Measurements from ENCODE around the gene ZMYND15. TPM values are rescaled to one million over a fixed set of nuclear protein-coding genes. Genes with fewer than 3 reads are reported as not detected.
A peak's percentile ranks its signal among the peaks of the same experiment; 100 is the strongest.

ZMYND15 gene
- total RNA-seq, 4 donors from 2014 or later = 0.82 to 1.4 TPM; not detected in 2

DNA sequence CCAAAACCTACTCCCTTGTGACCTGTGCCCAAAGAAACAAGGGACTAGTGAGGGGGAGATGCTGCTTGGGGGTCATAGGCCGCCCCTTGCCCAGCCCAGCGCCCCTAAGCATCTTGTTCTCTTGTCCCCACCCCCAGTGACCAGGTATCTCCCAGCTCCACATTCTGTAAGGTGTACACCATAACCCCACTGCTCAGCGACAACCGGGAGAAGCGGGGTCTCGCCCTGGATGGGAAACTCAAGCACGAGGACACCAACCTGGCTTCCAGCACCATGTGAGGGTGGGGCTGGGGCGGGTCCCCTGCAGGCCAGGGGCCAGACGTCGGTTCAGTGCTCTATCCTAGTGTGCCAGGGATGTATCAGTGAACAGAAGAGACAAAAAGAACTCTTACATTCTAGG is 20.5 kb upstream of the ZMYND15 start:
- in situ Hi-C loops (cut with MboI; ENCODE audit: low pct_ligation_motif_present in 1 of 4, low pct_unique_long_range_greater_than_20kb in 1 of 4, low sequenced_read_pairs in 3 of 4) = loop anchor here in 1 of 4 donors (10.0 kb wide), 1 partner anchor 166 kb away; no protein-coding TSS in a partner anchor
- Histone ChIP-seq H3K4me1 (peaks cover 0 to 15% (median 7%) of the 10 kb centered on the region in 4 donors), H3K27ac (no peak overlapping the region), H3K4me3 (no peak overlapping the region), H3K36me3 (peaks cover 0 to 10% (median 0%) of the 10 kb centered on the region in 4 donors), H3K27me3 (no peaks in the 10 kb centered on the region), H3K9me3 (no peaks in the 10 kb centered on the region)
- 77 to 80% methylated on average over 4 to 10 of the region's 10 CpGs for WGBS, 2 donors (ENCODE audit: low coverage in 1 of 2)
- DNase-seq = no peak
- TF ChIP-seq POLR2AphosphoS5 (IDR thresholded peaks at IDR 0.05) (no peak), POLR2A (IDR thresholded peaks at IDR 0.05) (no peak), EP300 (IDR thresholded peaks at IDR 0.05; ENCODE audit: low read depth) (no peak)
- TF ChIP-seq, protein P1, sequence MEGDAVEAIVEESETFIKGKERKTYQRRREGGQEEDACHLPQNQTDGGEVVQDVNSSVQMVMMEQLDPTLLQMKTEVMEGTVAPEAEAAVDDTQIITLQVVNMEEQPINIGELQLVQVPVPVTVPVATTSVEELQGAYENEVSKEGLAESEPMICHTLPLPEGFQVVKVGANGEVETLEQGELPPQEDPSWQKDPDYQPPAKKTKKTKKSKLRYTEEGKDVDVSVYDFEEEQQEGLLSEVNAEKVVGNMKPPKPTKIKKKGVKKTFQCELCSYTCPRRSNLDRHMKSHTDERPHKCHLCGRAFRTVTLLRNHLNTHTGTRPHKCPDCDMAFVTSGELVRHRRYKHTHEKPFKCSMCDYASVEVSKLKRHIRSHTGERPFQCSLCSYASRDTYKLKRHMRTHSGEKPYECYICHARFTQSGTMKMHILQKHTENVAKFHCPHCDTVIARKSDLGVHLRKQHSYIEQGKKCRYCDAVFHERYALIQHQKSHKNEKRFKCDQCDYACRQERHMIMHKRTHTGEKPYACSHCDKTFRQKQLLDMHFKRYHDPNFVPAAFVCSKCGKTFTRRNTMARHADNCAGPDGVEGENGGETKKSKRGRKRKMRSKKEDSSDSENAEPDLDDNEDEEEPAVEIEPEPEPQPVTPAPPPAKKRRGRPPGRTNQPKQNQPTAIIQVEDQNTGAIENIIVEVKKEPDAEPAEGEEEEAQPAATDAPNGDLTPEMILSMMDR (IDR thresholded peaks at IDR 0.05) = no peak
- intact Hi-C loops (cut with DNase I; ENCODE audit: low total_unique reads) = no loop called here

DNA sequence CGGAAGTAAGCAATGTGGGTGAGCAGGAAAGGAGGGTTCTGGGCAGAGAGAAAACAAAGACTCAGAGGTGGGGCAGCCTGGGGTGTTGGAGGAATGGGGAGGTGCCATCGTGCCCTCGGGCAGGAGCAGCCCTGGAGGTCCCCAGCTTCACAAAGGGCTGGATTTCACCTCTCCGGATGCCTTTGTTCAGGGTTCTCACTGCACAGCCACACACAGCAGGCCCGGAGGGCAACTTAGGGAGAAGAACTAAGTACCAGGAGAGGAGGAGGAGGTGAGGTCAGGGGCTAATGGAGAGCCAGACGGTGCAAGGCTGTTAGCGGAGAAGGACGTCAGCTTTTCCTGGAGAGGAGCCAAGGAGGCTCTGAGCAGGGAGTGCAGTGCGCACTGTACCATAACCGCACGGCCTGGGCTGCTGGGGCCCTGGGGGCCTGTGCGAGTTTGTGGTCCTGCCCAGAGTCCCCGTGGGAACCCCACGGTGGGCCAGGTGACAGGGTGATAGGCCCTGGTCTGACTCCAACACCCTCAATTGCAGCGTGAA is 19.9 kb upstream of the ZMYND15 start:
- intact Hi-C loops (cut with DNase I; ENCODE audit: low total_unique reads) = no loop called here
- DNase-seq = no peak
- no peaks in the 10 kb centered on the region for H3K27me3 ChIP-seq
- WGBS, 2 donors (ENCODE audit: low coverage in 1 of 2) = 75 to 79% methylated on average over 9 to 15 of the region's 15 CpGs
- no peak overlapping the region for H3K27ac ChIP-seq
- H3K36me3 ChIP-seq = peaks cover 0 to 10% (median 0%) of the 10 kb centered on the region in 4 donors
- peaks cover 0 to 13% (median 7%) of the 10 kb centered on the region in 4 donors for H3K4me1 ChIP-seq
- in situ Hi-C loops (cut with MboI; ENCODE audit: low pct_ligation_motif_present in 1 of 4, low pct_unique_long_range_greater_than_20kb in 1 of 4, low sequenced_read_pairs in 3 of 4) = loop anchor here in 1 of 4 donors (10.0 kb wide), 1 partner anchor 165 kb away; no protein-coding TSS in a partner anchor
- H3K9me3 ChIP-seq = no peaks in the 10 kb centered on the region
- TF ChIP-seq, protein P1 (IDR thresholded peaks at IDR 0.05) = no peak
- TF ChIP-seq EP300 (IDR thresholded peaks at IDR 0.05; ENCODE audit: low read depth) (no peak), POLR2A (IDR thresholded peaks at IDR 0.05) (no peak), POLR2AphosphoS5 (IDR thresholded peaks at IDR 0.05) (no peak)
- no peak overlapping the region for H3K4me3 ChIP-seq

DNA sequence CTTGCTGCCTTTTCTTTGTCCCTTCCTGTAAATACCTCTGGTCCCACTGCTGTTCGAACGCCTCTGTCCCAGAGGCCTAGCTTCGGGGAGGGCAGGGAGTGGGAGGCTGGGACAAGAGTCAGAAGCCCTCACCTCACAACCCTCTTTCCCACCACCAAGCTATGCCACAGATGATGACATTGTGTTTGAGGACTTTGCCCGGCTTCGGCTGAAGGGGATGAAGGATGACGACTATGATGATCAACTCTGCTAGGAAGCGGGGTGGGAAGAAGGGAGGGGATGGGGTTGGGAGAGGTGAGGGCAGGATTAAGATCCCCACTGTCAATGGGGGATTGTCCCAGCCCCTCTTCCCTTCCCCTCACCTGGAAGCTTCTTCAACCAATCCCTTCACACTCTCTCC is 18.8 kb upstream of the ZMYND15 start:
- no peak for TF ChIP-seq POLR2AphosphoS5 (IDR thresholded peaks at IDR 0.05)
- TF ChIP-seq, protein P1 (IDR thresholded peaks at IDR 0.05) = no peak
- H3K9me3 ChIP-seq = no peaks in the 10 kb centered on the region
- peaks cover 0 to 13% (median 7%) of the 10 kb centered on the region in 4 donors for H3K4me1 ChIP-seq
- no peaks in the 10 kb centered on the region for H3K27me3 ChIP-seq
- peaks cover 0 to 10% (median 0%) of the 10 kb centered on the region in 4 donors for H3K36me3 ChIP-seq
- no peak for DNase-seq
- in situ Hi-C loops (cut with MboI; ENCODE audit: low pct_ligation_motif_present in 1 of 4, low pct_unique_long_range_greater_than_20kb in 1 of 4, low sequenced_read_pairs in 3 of 4) (no loop called here), intact Hi-C loops (cut with DNase I; ENCODE audit: low total_unique reads) (no loop called here)
- 89% methylated on average over 7 of the region's 7 CpGs; no CpG with 5 or more reads in 1 of the 2 donors for WGBS, 2 donors (ENCODE audit: low coverage in 1 of 2)
- no peak overlapping the region for H3K4me3 ChIP-seq
- peak overlapping the region in 1 of 4 donors; percentile 65 for H3K27ac ChIP-seq

DNA sequence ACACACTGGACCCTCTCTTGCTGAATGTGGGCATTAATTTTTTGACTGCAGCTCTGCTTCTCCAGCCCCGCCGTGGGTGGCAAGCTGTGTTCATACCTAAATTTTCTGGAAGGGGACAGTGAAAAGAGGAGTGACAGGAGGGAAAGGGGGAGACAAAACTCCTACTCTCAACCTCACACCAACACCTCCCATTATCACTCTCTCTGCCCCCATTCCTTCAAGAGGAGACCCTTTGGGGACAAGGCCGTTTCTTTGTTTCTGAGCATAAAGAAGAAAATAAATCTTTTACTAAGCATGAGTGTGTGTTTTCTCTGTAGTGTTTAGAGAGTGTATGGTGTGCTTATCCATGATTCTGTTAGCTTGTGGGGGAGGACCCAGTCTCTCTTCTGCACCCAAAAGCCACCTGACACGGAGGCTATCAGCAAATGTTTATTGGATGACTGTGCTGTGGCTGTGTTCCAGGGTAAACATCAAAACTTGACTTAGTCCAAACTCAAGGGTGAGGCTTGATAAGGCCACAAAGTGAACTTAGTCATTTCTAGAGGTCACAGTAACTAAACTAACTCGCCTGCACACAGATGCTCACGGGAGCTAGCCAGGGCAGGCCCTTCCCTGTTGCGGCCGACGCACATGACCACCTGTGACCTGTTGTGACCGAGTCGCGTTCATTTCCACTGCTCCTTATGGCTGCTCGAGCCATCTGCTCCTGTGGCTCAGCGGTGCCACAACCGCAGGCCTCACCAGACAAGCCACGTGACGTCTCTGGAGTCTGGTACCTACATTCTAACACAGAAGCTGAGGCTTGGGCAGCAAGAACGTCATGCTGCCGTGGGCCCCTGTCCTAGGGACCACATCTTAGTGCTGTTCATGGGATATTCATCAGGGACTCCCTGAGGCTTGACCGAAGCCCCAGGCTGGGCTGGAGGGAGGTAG is 18.2 kb upstream of the ZMYND15 start:
- Histone ChIP-seq H3K4me1 (peaks cover 0 to 13% (median 7%) of the 10 kb centered on the region in 4 donors), H3K27ac (peak overlapping the region; percentile 44 to 65 (median 55)), H3K27me3 (no peaks in the 10 kb centered on the region), H3K36me3 (peaks cover 0 to 8% (median 0%) of the 10 kb centered on the region in 4 donors), H3K9me3 (no peaks in the 10 kb centered on the region), H3K4me3 (no peak overlapping the region)
- TF ChIP-seq POLR2A (IDR thresholded peaks at IDR 0.05) (peak; percentile 7), POLR2AphosphoS5 (IDR thresholded peaks at IDR 0.05) (peak; percentile 14 to 59 (median 57)), EP300 (IDR thresholded peaks at IDR 0.05; ENCODE audit: low read depth) (no peak)
- peak; percentile 78 for DNase-seq
- intact Hi-C loops (cut with DNase I; ENCODE audit: low total_unique reads) = no loop called here
- 60 to 61% methylated on average over 3 to 17 of the region's 20 CpGs for WGBS, 2 donors (ENCODE audit: low coverage in 1 of 2)
- in situ Hi-C loops (cut with MboI; ENCODE audit: low pct_ligation_motif_present in 1 of 4, low pct_unique_long_range_greater_than_20kb in 1 of 4, low sequenced_read_pairs in 3 of 4) = no loop called here
